NCI-H345 treated with DMSO at 0.1 percent for 48 hours (cell line): ENCODE data around the gene CLOCK.

Source experiments
- DNase-seq: peaks from one replicate; lab custom pipeline; 2025; ENCODE audit not compliant: unreplicated experiment; lab: John Stamatoyannopoulos, UW

Gene CLOCK

GRCh38 chr4:55386073-55386472 is 160.6 kb downstream of the CLOCK start:
- DNase-seq: no peak

GRCh38 chr4:55385201-55385649 is 161.5 kb downstream of the CLOCK start:
- DNase-seq: no peak

GRCh38 chr4:55382488-55383003 is 164.2 kb downstream of the CLOCK start:
- no peak for DNase-seq

GRCh38 chr4:55381502-55381901 is 165.2 kb downstream of the CLOCK start:
- DNase-seq: no peak

GRCh38 chr4:55380576-55380975 is 166.1 kb downstream of the CLOCK start:
- DNase-seq: no peak

GRCh38 chr4:55378617-55379467 is 167.9 kb downstream of the CLOCK start:
- DNase-seq: no peak
